Effector memory CD8-positive, alpha-beta T cell (primary cell): Measurements from ENCODE around the gene CADPS.

Experiments
- ATAC-seq: fragments of 150-1000 bp; cut with Tn5 transposase; replicated peaks from 2 replicates; pipeline ENCODE4 v1.10.0; 2021; ENCODE audit warnings: mild to moderate bottlenecking, moderate library complexity
- DNase-seq, 3 experiments: peaks; one replicate each; pipeline ENCODE4 v3.0.0; 2021
- H3K27ac Mint-ChIP-seq, 2 donors: one replicate each; pipeline ENCODE4 v1.8.0; 2022; ENCODE audit warnings: mild to moderate bottlenecking in 2 of 2, mixed read lengths in 2 of 2, moderate library complexity in 2 of 2
- H3K27me3 Mint-ChIP-seq, 2 donors: one replicate each; pipeline ENCODE4 v1.8.0; 2022; ENCODE audit warnings: mixed read lengths in 2 of 2
- H3K36me3 Mint-ChIP-seq: one replicate; pipeline ENCODE4 v1.8.0; 2022; ENCODE audit warnings: mild to moderate bottlenecking, moderate library complexity, mixed read lengths; ENCODE audit not compliant: insufficient read depth
- H3K4me1 Mint-ChIP-seq, 2 donors: one replicate each; pipeline ENCODE4 v1.8.0; 2022; ENCODE audit warnings: low read depth in 2 of 2, mixed read lengths in 2 of 2
- H3K4me3 Mint-ChIP-seq, 2 donors: one replicate each; pipeline ENCODE4 v1.8.0; 2022; ENCODE audit warnings: mild to moderate bottlenecking in 2 of 2, mixed read lengths in 2 of 2, moderate library complexity in 2 of 2
- H3K9me3 Mint-ChIP-seq, 2 donors: one replicate each; pipeline ENCODE4 v1.8.0; 2022; ENCODE audit warnings: mixed read lengths in 2 of 2

CADPS gene

DNA sequence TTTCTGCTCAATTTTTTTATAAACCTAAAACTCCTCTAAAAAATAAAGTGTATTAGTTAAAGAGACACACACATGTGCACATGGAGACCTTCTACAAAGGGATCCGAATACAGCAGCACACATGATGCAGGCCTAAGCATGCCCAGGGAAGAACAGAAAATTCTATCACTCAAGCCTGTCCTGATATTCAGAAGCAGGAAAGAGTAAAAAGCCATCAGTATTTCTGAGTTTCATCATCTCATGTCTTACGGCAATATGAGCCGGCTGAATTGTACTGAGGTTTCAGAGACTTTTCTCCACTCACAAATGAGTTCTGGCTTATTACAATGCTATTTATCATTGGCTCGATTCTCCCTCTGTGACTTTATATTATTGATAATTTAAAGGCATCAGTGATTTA is 97.5 kb downstream of the CADPS start:
- no peak for DNase-seq
- Mint-ChIP-seq H3K9me3 (peaks cover 10 to 18% of the 10 kb centered on the region in 2 donors), H3K4me3 (no peak overlapping the region), H3K27ac (no peak overlapping the region), H3K36me3 (no peaks in the 10 kb centered on the region), H3K27me3 (no peaks in the 10 kb centered on the region), H3K4me1 (no peaks in the 10 kb centered on the region)
- ATAC-seq: no peak

DNA sequence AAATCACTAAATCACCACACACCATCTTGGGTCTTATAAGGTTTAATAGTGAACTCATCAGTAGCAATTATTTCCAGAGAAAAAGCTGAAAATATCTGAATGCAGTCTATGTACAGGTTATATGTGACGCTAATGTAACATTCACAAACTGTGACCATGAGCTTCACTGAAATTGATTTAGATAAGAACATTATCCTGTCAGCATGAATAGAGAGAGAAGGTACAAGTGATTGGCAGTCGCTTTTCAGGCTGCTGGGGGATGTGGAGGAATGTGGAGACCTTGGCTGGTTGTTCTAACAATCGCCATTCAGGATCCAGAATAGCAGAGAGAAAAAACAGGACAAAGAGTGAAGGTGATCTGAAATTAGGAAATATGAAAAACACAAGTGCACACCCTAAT is 98.1 kb downstream of the CADPS start:
- Mint-ChIP-seq H3K27me3 (no peaks in the 10 kb centered on the region), H3K36me3 (no peaks in the 10 kb centered on the region), H3K4me1 (no peaks in the 10 kb centered on the region), H3K4me3 (no peak overlapping the region), H3K9me3 (peaks cover 10 to 18% of the 10 kb centered on the region in 2 donors), H3K27ac (no peak overlapping the region)
- DNase-seq: no peak
- ATAC-seq: no peak

DNA sequence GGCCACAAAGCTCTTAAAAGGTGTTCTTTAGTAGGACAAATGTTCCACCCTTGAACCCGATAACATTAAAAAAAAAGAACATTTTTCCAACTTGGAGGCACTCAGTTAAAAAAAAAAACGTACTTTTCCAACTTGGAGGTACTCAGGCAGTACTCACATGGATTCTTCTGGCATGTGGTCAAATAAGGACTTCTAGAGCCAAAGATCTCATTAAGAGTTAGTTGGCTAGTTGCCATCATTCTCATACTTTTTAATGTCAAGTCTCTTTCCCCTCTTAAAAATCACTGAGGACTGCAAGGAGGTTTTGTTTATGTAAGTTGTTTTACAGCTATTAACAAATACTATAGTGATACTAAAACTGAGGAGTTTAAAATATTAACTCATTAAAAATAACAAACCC is 101.0 kb downstream of the CADPS start:
- peaks cover 10 to 28% of the 10 kb centered on the region in 2 donors for H3K9me3 Mint-ChIP-seq
- no peak overlapping the region for H3K27ac Mint-ChIP-seq
- DNase-seq (no peak), ATAC-seq (no peak)
- H3K36me3 Mint-ChIP-seq: no peaks in the 10 kb centered on the region
- no peak overlapping the region for H3K4me3 Mint-ChIP-seq
- H3K27me3 Mint-ChIP-seq: no peaks in the 10 kb centered on the region
- no peaks in the 10 kb centered on the region for H3K4me1 Mint-ChIP-seq

DNA sequence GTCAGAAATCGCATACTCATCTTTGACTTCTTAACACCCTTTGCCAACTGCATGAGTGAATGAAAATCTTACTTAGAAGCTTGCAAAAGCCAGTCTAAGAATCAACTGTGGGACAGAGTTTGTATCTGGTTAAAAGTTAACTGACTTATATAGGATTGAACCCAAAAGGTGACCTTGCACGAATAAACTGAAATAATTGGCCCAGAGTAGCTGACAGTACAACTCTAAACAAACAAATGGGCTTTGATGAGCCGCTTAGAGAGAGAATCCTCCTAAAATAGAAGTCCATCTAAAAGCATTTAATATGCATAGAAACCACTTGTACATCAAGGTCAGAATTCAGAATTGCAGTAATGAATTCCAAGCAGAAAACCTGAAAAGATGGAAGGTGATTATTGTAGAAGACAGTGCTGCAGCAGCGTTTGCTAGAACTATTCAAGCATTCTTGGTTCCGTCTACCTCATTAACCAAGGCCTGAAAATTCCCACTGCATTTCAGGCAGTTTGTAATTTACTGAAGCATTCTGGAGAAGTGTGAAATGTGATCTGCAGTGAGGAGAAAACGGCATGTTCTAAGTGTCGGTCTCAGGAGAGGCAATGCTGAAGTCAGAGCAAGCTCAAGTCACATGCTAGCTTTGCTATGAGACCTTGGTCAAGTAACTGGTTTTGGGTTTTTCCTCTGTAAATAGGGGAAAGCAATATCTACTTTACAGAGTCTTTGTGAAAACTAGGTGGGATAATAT is 103.7 kb downstream of the CADPS start:
- DNase-seq: no peak
- no peaks in the 10 kb centered on the region for H3K27me3 Mint-ChIP-seq

DNA sequence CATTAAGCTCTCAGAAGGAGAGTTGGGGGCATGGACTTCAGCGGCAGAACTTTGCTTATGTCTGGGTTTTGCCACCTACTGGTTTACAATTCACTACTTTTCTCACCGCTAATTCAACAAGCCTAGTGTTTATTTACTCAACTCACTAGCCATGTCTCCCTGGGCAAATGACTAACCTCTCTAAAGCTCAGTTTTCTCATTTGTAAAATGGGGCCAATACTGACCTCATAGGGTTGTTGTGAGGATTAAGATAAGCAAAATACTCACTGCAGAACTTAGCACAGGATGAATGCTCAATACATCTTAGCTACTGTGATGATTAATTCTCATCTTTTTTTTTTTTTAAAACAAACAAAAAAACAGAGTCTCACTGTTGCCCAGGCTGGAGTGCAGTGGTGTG is 106.3 kb downstream of the CADPS start:
- Mint-ChIP-seq H3K27ac (no peak overlapping the region), H3K4me3 (no peak overlapping the region), H3K4me1 (no peaks in the 10 kb centered on the region), H3K36me3 (no peaks in the 10 kb centered on the region), H3K27me3 (no peaks in the 10 kb centered on the region), H3K9me3 (peaks cover 4 to 10% of the 10 kb centered on the region in 2 donors)
- DNase-seq (no peak), ATAC-seq (no peak)

More for the DNA sequence above, 103.7 kb downstream of the CADPS start:
- no peak for ATAC-seq
- Mint-ChIP-seq H3K4me3 (no peak overlapping the region), H3K4me1 (no peaks in the 10 kb centered on the region), H3K27ac (no peak overlapping the region), H3K9me3 (peaks cover 7 to 18% of the 10 kb centered on the region in 2 donors), H3K36me3 (no peaks in the 10 kb centered on the region)

DNA sequence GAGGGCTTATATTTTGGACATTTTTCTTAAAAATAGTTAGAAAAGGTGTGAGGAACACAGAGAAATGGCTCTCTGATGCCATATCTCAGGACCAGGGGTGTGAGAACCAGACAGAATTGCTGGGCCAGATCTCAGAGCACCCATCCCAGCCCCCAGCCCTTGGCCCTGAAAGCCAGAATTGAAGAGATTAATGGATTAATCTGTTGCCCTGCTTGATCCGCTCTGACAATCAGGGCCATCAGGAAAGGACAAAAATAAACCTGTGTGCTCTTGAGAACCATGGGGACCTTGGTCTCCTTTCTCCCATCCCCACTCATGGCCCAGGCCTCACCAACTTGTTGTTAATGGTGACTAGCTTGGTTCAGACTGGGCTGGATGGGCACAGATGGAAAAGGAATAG is 113.5 kb downstream of the CADPS start:
- no peaks in the 10 kb centered on the region for H3K4me1 Mint-ChIP-seq
- DNase-seq: no peak
- ATAC-seq: no peak
- no peaks in the 10 kb centered on the region for H3K36me3 Mint-ChIP-seq
- no peaks in the 10 kb centered on the region for H3K27me3 Mint-ChIP-seq
- no peak overlapping the region for H3K4me3 Mint-ChIP-seq
- no peak overlapping the region for H3K27ac Mint-ChIP-seq
- peaks cover 10 to 16% of the 10 kb centered on the region in 2 donors for H3K9me3 Mint-ChIP-seq

DNA sequence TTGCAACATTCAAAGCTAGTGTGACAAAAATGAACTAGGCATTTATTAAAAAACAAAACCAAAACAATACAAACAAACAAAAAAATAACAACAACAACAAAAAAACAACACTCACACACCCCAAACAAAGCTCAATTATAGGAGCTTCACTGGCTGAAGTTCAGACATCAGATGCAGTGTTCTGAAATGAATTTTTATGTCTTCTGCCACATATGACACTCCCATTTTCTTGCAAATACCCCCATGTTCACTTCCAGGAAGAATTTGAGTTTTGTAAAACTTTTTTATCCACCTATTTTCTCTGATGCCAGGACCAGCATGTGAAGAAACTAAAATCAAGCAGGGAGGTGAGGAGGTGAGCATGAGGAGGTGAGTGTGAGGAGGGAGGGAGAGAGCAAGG is 113.9 kb downstream of the CADPS start:
- H3K36me3 Mint-ChIP-seq: no peaks in the 10 kb centered on the region
- no peak for ATAC-seq
- no peak overlapping the region for H3K4me3 Mint-ChIP-seq
- peaks cover 14 to 18% of the 10 kb centered on the region in 2 donors for H3K9me3 Mint-ChIP-seq
- H3K4me1 Mint-ChIP-seq: no peaks in the 10 kb centered on the region
- no peak overlapping the region for H3K27ac Mint-ChIP-seq
- H3K27me3 Mint-ChIP-seq: no peaks in the 10 kb centered on the region
- DNase-seq: no peak

DNA sequence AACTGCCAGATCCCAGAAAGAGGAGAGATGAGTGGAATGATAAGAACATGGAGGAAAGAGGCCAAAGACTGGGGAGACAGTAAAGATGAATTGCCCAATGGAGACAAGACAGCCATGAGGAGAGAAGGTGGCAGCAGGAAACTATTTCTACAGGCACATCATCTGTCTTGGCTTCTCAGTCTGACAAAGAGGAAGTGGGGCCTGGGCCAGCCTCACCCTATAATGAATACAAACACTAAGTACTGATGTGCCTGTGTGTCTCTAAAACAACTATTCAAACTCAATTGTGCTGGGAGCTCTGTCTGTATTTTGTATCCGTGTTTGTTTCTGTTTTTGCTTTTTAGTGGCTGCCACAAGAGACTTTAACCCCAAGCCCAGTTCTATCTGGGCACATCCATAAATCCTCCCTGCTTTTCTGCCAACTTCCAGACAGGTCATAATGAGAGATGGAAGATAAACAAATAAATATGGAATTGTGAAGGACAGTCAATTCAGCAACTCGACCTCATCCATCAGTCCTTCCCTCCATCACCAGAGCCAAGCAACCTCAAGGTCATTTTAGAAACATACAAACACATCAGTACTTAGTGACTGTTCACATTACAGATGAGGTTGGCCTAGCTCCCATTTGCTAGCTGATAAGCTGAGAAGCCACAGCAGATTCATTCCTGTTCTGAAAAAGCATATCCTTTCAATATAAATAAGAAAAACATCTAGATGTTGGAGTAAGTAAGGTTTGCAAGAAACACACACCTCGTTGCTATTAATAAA is 116.7 kb downstream of the CADPS start:
- Mint-ChIP-seq H3K27ac (no peak overlapping the region), H3K27me3 (no peaks in the 10 kb centered on the region), H3K9me3 (peaks cover 16 to 18% of the 10 kb centered on the region in 2 donors), H3K36me3 (no peaks in the 10 kb centered on the region), H3K4me3 (no peak overlapping the region), H3K4me1 (no peaks in the 10 kb centered on the region)
- ATAC-seq (no peak), DNase-seq (no peak)

DNA sequence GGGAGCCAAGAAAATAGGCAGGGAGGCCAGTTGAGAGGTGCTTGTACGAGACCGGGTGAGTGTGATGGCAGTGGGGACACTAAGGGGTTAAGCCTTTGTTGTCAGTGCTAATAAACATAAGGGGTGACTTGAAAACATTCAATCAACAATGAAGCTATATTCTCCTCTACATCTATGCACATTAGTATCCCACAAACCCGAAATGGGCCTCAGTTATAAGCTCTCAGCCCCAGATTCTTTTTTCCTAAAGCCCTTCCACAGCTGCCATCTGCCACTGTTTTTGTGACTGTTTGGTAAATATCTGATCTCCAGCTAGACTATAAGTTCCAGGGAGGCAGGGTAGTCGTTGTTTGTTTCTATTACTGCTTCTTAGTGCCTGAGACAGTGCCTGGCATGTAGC is 118.2 kb downstream of the CADPS start:
- Mint-ChIP-seq H3K27ac (no peak overlapping the region), H3K4me3 (no peak overlapping the region), H3K9me3 (peaks cover 16 to 18% of the 10 kb centered on the region in 2 donors), H3K27me3 (no peaks in the 10 kb centered on the region), H3K36me3 (no peaks in the 10 kb centered on the region), H3K4me1 (no peaks in the 10 kb centered on the region)
- DNase-seq: no peak
- ATAC-seq: no peak

DNA sequence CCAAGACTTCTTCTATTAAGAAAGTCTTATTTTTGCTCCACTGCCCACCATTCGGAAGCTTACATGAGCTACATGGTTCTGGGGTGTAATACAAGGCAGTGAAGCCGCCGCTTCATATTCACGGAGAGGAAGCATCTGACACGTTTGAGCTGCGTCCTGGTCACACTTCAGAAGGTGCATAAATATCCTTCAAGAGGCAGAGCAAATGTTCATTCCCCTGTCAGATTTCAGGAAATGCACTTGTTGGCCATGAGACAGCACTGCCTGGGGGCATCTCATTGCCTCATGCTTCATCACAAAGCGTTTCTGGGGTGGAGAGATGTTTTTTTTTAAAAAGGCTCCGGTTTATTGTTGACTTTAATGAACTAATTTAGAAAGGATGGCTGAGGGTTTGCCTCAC is 119.9 kb downstream of the CADPS start:
- no peak overlapping the region for H3K27ac Mint-ChIP-seq
- H3K36me3 Mint-ChIP-seq: no peaks in the 10 kb centered on the region
- no peaks in the 10 kb centered on the region for H3K27me3 Mint-ChIP-seq
- H3K9me3 Mint-ChIP-seq: peaks cover 13 to 16% of the 10 kb centered on the region in 2 donors
- no peak overlapping the region for H3K4me3 Mint-ChIP-seq
- H3K4me1 Mint-ChIP-seq: no peaks in the 10 kb centered on the region
- ATAC-seq (no peak), DNase-seq (no peak)

DNA sequence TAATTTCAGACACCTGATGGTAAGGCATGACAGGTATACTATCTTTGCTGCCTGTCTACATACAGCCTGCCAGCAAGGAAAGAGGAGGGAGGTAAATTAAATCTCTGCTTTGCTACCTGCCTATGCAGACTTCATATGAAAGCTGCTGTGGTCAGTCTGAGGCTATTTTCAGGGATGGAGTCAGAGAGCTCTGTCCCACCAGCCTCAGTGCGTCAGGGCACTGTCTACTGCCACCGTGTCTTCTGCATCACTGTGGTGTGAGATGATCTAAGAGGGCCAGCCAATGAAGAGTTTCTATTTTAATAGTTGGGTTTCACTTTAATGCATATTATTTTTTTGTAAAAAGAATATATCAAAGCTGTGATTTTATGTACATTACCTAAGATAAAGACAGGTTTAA is 125.6 kb downstream of the CADPS start:
- Mint-ChIP-seq H3K4me3 (no peak overlapping the region), H3K9me3 (peaks cover 2 to 8% of the 10 kb centered on the region in 2 donors)

DNA sequence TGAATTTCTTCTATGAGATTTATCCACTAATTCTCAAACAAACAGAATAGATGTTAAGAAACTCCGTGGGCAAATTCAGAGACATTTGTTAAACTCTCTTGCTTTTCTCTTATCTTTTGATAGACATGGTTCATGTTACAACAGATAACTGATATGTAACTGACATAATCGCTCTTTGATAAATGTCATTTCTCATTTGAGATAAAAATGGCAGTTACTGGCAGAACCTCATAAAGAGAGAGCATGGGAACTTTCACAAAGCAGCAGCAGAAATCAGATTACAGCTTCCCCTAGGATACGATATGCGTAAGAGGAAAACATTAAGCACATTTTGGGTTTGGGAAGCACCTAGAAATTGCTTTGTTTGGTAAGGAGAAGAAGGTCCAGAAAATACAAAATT is 126.1 kb downstream of the CADPS start:
- Mint-ChIP-seq H3K27ac (no peak overlapping the region), H3K36me3 (no peaks in the 10 kb centered on the region), H3K4me3 (no peak overlapping the region), H3K4me1 (no peaks in the 10 kb centered on the region), H3K9me3 (peaks cover 2 to 8% of the 10 kb centered on the region in 2 donors), H3K27me3 (no peaks in the 10 kb centered on the region)
- DNase-seq: no peak
- ATAC-seq: no peak

More for the DNA sequence above, 125.6 kb downstream of the CADPS start:
- Mint-ChIP-seq H3K4me1 (no peaks in the 10 kb centered on the region), H3K36me3 (no peaks in the 10 kb centered on the region), H3K27me3 (no peaks in the 10 kb centered on the region), H3K27ac (no peak overlapping the region)
- DNase-seq: no peak
- no peak for ATAC-seq

DNA sequence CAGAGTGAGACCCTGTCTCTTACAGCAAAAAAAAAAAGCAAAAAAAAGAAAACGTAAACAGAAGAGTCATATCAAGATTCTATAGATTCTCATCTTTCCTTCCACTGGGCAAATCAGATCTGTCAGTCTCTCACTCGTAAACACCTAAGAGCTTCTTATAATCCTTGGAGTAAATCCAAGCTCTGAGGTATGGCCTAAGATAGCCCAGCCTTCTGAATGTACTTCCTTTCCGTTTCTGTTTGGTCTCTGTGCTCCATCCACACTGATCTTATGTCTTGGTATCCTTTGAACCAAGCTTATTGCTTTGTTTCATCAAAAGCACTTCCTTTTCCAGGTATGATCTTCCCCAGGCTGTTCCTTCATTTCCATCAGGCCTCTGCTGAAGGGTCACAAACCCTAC is 137.8 kb downstream of the CADPS start:
- ATAC-seq (no peak), DNase-seq (no peak)
- H3K36me3 Mint-ChIP-seq: no peaks in the 10 kb centered on the region
- no peaks in the 10 kb centered on the region for H3K27me3 Mint-ChIP-seq
- H3K27ac Mint-ChIP-seq: no peak overlapping the region
- H3K4me1 Mint-ChIP-seq: no peaks in the 10 kb centered on the region
- H3K9me3 Mint-ChIP-seq: peaks cover 0 to 4% of the 10 kb centered on the region in 2 donors
- H3K4me3 Mint-ChIP-seq: no peak overlapping the region

DNA sequence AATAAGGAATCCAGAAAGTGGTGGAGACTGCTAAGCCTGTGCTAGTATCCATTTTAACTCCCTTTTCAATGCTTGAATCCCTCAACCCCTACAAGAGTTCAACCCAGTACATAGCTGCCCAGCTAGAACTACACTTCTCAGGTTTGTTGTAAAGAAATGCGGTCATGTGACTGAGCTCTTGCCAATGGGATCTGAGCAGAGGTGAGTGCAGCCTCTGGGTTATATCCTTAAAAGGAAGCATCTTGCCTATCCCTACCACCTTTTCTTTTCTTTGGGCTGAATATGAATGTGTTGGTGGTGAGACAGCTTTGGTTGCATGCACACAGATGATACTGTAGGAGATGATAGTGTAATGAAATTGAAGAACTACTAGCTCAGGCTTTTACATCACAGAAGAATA is 139.7 kb downstream of the CADPS start:
- Mint-ChIP-seq H3K4me1 (no peaks in the 10 kb centered on the region), H3K27me3 (no peaks in the 10 kb centered on the region), H3K36me3 (no peaks in the 10 kb centered on the region), H3K9me3 (peaks cover 0 to 4% of the 10 kb centered on the region in 2 donors), H3K27ac (no peak overlapping the region), H3K4me3 (no peak overlapping the region)
- no peak for DNase-seq
- ATAC-seq: no peak
